ENCODE data around the gene RAB28. TPM values are rescaled to one million over a fixed set of nuclear protein-coding genes. Genes with fewer than 3 reads are reported as not detected.
A peak's percentile ranks its signal among the peaks of the same experiment; 100 is the strongest.

The RAB28 gene
- total and polyA plus RNA-seq, 9 of the 15 experiments (the other 6 are each of a cell fraction or from before 2014, with no cell fraction given) = 6.7 to 40.4 (median 23.0) TPM

DNA sequence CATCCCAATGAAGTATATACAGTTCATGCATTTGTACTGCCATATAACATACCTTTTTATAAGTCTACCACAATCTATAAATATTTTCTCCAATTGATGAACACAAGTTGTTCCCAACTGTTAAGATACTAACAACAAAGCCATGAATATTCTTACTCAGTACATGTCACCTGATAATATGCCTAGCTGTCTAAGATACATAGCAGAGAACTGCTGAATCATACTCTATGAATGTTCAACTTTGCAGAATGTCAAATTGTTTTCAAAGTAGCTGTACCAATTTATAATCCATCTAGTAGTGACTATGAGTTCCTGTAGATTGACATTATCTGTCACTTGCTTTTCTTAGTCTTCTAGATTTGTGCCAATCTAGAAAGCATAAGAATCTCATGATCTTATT lies 84.9 kb downstream of the RAB28 start (continued):
- TF ChIP-seq GATAD2B (IDR thresholded peaks at IDR 0.05; ENCODE audit: borderline replicate concordance) = 0 out of 2 replicates have a peak, but pooled peaks have one; percentile 22
- peak; percentile 6; the same call in 1 of the 2 replicates for TF ChIP-seq EP300 (IDR thresholded peaks at IDR 0.05; ENCODE audit: low read length)
- TF ChIP-seq, protein P1, sequence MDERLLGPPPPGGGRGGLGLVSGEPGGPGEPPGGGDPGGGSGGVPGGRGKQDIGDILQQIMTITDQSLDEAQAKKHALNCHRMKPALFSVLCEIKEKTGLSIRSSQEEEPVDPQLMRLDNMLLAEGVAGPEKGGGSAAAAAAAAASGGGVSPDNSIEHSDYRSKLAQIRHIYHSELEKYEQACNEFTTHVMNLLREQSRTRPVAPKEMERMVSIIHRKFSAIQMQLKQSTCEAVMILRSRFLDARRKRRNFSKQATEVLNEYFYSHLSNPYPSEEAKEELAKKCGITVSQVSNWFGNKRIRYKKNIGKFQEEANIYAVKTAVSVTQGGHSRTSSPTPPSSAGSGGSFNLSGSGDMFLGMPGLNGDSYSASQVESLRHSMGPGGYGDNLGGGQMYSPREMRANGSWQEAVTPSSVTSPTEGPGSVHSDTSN (CRISPR knock-in tag; IDR thresholded peaks at IDR 0.05; ENCODE audit: low read depth) = no peak
- TF ChIP-seq, protein P1 (tag; conservative IDR thresholded peaks at IDR 0.05; ENCODE audit: low read depth) = peak; percentile 67; the same call in 1 of the 2 replicates
- 0 out of 4 replicates have a peak, but pooled peaks of 1 of the 2 experiments have one; percentile 30 for TF ChIP-seq TRIM24 (IDR thresholded peaks at IDR 0.05)
- TF ChIP-seq NFE2 (IDR thresholded peaks at IDR 0.05; ENCODE audit: low read depth) = peak; percentile 97
- peak; percentile 40; the same call in 1 of the 2 replicates for TF ChIP-seq JUND (IDR thresholded peaks at IDR 0.05; ENCODE audit: borderline replicate concordance, low read depth, low read length)
- 0 out of 3 replicates have a peak, but pooled peaks have one; percentile 30 for TF ChIP-seq JUND (tag; IDR thresholded peaks at IDR 0.05; ENCODE audit: borderline replicate concordance, low read depth, low read length)
- TF ChIP-seq ZFP1 (CRISPR knock-in tag; IDR thresholded peaks at IDR 0.05) = no peak
- no peak for TF ChIP-seq MIER1 (IDR thresholded peaks at IDR 0.05; ENCODE audit: low read depth)
- TF ChIP-seq POLR2B (IDR thresholded peaks at IDR 0.05; ENCODE audit: low read depth, partially characterized antibody) = no peak
- no peak for TF ChIP-seq FOXO4 (CRISPR knock-in tag; IDR thresholded peaks at IDR 0.05)
- peak; percentile 71 for TF ChIP-seq SMARCA4 (IDR thresholded peaks at IDR 0.05)
- 0 out of 2 replicates have a peak, but pooled peaks have one; percentile 37 for TF ChIP-seq ELF2 (CRISPR knock-in tag; IDR thresholded peaks at IDR 0.05)
- peak; percentile 88 for TF ChIP-seq MAFK (IDR thresholded peaks at IDR 0.05; ENCODE audit: low read length)
- TF ChIP-seq, protein P2, sequence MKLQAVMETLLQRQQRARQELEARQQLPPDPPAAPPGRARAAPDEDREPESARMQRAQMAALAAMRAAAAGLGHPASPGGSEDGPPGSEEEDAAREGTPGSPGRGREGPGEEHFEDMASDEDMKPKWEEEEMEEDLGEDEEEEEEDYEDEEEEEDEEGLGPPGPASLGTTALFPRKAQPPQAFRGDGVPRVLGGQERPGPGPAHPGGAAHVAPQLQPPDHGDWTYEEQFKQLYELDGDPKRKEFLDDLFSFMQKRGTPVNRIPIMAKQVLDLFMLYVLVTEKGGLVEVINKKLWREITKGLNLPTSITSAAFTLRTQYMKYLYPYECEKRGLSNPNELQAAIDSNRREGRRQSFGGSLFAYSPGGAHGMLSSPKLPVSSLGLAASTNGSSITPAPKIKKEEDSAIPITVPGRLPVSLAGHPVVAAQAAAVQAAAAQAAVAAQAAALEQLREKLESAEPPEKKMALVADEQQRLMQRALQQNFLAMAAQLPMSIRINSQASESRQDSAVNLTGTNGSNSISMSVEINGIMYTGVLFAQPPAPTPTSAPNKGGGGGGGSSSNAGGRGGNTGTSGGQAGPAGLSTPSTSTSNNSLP (IDR thresholded peaks at IDR 0.05; ENCODE audit: borderline replicate concordance, low read depth, low read length) = 0 out of 2 replicates have a peak, but pooled peaks have one; percentile 35
- TF ChIP-seq C11orf30 (IDR thresholded peaks at IDR 0.05; ENCODE audit: low read depth) = peak; percentile 96
- TF ChIP-seq MAFF (IDR thresholded peaks at IDR 0.05; ENCODE audit: low read length) = peak; percentile 84
